RWPE1 (cell line): ENCODE data around the gene LAMA3.

Experiments used
- CTCF ChIA-PET: fragments of 350-600 bp; sonication (Branson Sonifier 250); formaldehyde crosslinking; extraction: SDS; loops from one replicate; lab custom pipeline; 2021; lab: Yijun Ruan, JAX
- POLR2A ChIA-PET: fragments of 400-600 bp; formaldehyde crosslinking; extraction: SDS; loops from one replicate; lab custom pipeline; 2020; ENCODE audit warnings: antibody characterized with exemption; ENCODE audit not compliant: low non-redundant PET; lab: Yijun Ruan, JAX
- DNase-seq: peaks from one replicate; pipeline ENCODE4 v3.0.0; 2012; ENCODE audit warnings: low spot score
- H3K27ac ChIP-seq: fragments of 450-650 bp; 2 replicates; pipeline ENCODE4 v1.5.1; 2017
- TF ChIP-seq, protein P1 (sequence below): fragments of 450-650 bp; conservative IDR thresholded peaks from 2 replicates; pipeline ENCODE4 v1.5.1; 2017; ENCODE audit warnings: low read depth, mild to moderate bottlenecking

The LAMA3 gene

GRCh38 chr18:23992089-23992940, 303.1 kb downstream of the LAMA3 start:
- ChIA-PET CTCF (interaction anchor here (0.6 kb wide), 1 partner anchor 55 kb away, joined by 3 read pairs; no protein-coding TSS in a partner anchor), POLR2A (no interaction called here)
- TF ChIP-seq, protein P1, sequence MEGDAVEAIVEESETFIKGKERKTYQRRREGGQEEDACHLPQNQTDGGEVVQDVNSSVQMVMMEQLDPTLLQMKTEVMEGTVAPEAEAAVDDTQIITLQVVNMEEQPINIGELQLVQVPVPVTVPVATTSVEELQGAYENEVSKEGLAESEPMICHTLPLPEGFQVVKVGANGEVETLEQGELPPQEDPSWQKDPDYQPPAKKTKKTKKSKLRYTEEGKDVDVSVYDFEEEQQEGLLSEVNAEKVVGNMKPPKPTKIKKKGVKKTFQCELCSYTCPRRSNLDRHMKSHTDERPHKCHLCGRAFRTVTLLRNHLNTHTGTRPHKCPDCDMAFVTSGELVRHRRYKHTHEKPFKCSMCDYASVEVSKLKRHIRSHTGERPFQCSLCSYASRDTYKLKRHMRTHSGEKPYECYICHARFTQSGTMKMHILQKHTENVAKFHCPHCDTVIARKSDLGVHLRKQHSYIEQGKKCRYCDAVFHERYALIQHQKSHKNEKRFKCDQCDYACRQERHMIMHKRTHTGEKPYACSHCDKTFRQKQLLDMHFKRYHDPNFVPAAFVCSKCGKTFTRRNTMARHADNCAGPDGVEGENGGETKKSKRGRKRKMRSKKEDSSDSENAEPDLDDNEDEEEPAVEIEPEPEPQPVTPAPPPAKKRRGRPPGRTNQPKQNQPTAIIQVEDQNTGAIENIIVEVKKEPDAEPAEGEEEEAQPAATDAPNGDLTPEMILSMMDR: no peak
- peak overlapping the region; percentile 72 for H3K27ac ChIP-seq
- DNase-seq: peak; percentile 55

GRCh38 chr18:23992941-23993280, 303.7 kb downstream of the LAMA3 start:
- ChIA-PET CTCF (interaction anchor here (0.6 kb wide), 1 partner anchor 54 kb away, joined by 3 read pairs; no protein-coding TSS in a partner anchor), POLR2A (no interaction called here)
- DNase-seq: no peak
- H3K27ac ChIP-seq: peak overlapping the region; percentile 72
- TF ChIP-seq, protein P1: no peak

DNA sequence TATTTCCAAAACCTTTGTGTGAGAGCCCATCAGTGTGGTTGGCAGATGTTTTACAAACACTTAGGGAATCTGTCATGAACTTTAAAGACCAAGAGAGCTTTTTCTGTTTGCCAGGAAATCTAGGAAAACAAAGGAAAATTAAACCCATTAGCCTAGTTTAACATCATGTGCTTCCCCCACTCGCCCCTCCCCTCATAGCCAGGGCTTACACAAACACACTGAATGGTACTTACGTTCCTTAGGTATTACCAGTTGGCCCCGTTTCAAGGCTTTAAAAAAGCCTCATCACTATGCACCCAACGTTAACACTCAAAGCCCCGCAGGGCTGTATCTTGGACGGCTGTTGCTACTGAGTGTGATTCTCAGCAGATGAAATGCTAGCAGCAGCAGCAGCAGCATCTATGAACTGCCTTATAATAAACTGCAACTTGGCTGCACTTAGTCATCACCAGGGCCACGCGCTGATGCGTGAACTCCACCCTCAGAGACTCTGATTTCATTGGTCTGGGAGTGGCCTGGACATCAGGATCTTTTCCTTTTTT, 305.2 kb downstream of the LAMA3 start:
- ChIA-PET POLR2A (no interaction called here), CTCF (interaction anchor here (0.6 kb wide), 1 partner anchor 120 kb away, joined by 5 read pairs; no protein-coding TSS in a partner anchor)
- TF ChIP-seq, protein P1: no peak
- peak; percentile 75 for DNase-seq
- H3K27ac ChIP-seq: peak overlapping the region; percentile 72

DNA sequence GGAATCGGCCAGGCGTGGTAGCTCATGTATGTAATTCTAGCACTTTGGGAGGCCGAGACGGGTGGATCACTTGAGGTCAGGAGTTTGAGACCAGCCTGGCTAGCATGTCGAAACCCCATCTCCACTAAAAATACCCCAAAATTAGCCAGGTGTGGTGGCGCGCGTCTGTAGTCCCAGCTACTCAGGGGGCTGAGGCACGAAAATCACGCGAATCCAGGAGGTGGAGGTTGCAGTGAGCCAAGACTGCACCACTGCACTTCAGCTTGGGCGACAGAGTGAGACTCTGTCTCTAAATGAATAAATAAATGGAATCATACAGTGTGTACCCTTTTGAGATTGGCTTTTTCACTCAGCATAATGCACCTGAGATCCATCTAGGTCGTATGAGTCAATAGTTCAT, 305.9 kb downstream of the LAMA3 start:
- POLR2A ChIA-PET: no interaction called here
- no peak for DNase-seq
- CTCF ChIA-PET: interaction anchor here (0.6 kb wide), 1 partner anchor 59 kb away, joined by 4 read pairs; no protein-coding TSS in a partner anchor
- H3K27ac ChIP-seq: peak overlapping the region; percentile 72
- TF ChIP-seq, protein P1: no peak

DNA sequence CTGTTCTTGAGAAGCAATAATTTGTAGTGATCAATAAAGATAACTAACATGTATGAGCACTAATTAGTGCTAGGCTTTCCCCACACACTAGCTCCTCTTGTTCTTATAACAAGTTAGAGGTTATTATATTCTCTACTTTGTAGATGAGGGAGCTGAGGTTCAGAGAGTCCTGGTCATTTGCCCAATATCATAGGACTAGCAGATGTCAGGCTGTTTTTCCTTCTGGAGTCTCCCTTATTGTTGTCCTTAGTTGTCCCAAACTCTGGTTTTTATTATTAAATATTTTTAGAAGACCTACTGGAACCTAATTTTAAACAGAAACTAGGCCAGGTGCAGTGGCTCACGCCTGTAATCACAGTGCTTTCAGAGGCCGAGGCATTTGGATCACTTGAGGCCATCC, 308.8 kb downstream of the LAMA3 start:
- POLR2A ChIA-PET: interaction anchor here (0.5 kb wide), 1 partner anchor 57 kb away, joined by 5 read pairs; no protein-coding TSS in a partner anchor
- no peak overlapping the region for H3K27ac ChIP-seq
- CTCF ChIA-PET: no interaction called here
- DNase-seq: no peak
- TF ChIP-seq, protein P1: no peak

DNA sequence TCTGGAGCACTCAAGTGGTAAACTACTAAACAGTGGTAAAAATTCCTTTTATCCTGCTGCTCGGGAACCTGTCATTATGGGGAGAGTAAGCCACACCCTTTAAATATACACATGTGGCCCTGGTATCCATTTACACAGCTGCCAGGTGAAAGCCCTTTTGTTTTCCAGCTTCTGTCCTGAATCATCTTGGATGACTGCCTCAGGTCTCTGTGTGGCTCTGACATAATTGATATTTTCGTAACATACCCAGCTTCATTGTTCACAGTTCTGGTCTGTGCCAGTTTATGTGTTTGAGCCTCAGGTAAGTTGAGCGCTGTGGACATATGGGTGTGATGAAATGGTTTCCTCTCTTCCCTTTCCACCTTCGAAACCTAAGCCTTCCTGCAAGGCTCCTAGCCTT, 309.6 kb downstream of the LAMA3 start:
- H3K27ac ChIP-seq: peak overlapping the region; percentile 71
- DNase-seq: peak; percentile 69
- ChIA-PET POLR2A (interaction anchor here (0.5 kb wide), 1 partner anchor 58 kb away, joined by 5 read pairs; no protein-coding TSS in a partner anchor), CTCF (interaction anchor here (0.6 kb wide), 1 partner anchor 227 kb away, joined by 3 read pairs; no protein-coding TSS in a partner anchor)
- TF ChIP-seq, protein P1: no peak
